Neural cell (in vitro differentiated cells): ENCODE results near the gene RAB6A. TPM values are rescaled to one million over a fixed set of nuclear protein-coding genes. Genes with fewer than 3 reads are reported as not detected.

Experiments
- H2AFZ ChIP-seq: fragments of 200-600, 300-800 bp; sonication (generic), shearing (Covaris generic); 2 replicates; pipeline ENCODE4 v1.6.0; 2014; ENCODE audit warnings: low read depth, mild to moderate bottlenecking, antibody characterized with exemption, low read length, moderate library complexity
- H3F3A ChIP-seq: fragments of 200-600 bp; shearing (Covaris generic); 2 replicates; pipeline ENCODE4 v1.6.1; 2016; ENCODE audit warnings: mild to moderate bottlenecking, moderate library complexity, mixed read lengths, antibody characterized with exemption, low read length; ENCODE audit not compliant: insufficient read depth, poor library complexity, severe bottlenecking
- H3K27ac ChIP-seq: fragments of 200-600, 300-800 bp; sonication (generic), shearing (Covaris generic); 2 replicates; pipeline ENCODE4 v1.5.1; 2014; ENCODE audit warnings: mild to moderate bottlenecking, low read length, moderate library complexity
- H3K27me3 ChIP-seq: fragments of 300-800, 200-600 bp; sonication (generic), shearing (Covaris generic); 2 replicates; pipeline ENCODE4 v1.6.0; 2014; ENCODE audit warnings: mild to moderate bottlenecking, low read depth, low read length, moderate library complexity; ENCODE audit not compliant: insufficient read depth
- H3K36me3 ChIP-seq: fragments of 300-800, 200-600 bp; sonication (generic), shearing (Covaris generic); 2 replicates; pipeline ENCODE4 v1.5.1; 2014; ENCODE audit warnings: mild to moderate bottlenecking, antibody characterized with exemption, low read length, moderate library complexity; ENCODE audit not compliant: insufficient read depth
- H3K4me2 ChIP-seq: fragments of 300-800, 200-600 bp; sonication (generic), shearing (Covaris generic); 2 replicates; pipeline ENCODE4 v1.6.0; 2014; ENCODE audit warnings: mild to moderate bottlenecking, low read length
- H3K4me3 ChIP-seq: fragments of 300-800, 200-600 bp; sonication (generic), shearing (Covaris generic); 2 replicates; pipeline ENCODE4 v1.5.1; 2014; ENCODE audit warnings: mild to moderate bottlenecking, low read length, moderate library complexity
- H3K79me2 ChIP-seq: fragments of 200-600 bp; shearing (Covaris generic); replicated peaks from 2 replicates; pipeline ENCODE4 v1.6.0; 2014; ENCODE audit warnings: mild to moderate bottlenecking, low read length, moderate library complexity; ENCODE audit not compliant: insufficient read depth
- H3K9ac ChIP-seq: fragments of 300-800, 200-600 bp; sonication (generic), shearing (Covaris generic); 2 replicates; pipeline ENCODE4 v1.6.1; 2016; ENCODE audit warnings: mild to moderate bottlenecking, low read length, mixed read lengths
- H3K9me2 ChIP-seq: fragments of 200-600 bp; shearing (Covaris generic); 2 replicates; pipeline ENCODE4 v1.6.1; 2016; ENCODE audit warnings: mild to moderate bottlenecking, low read length, mixed read lengths; ENCODE audit not compliant: insufficient read depth
- H3K9me3 ChIP-seq: fragments of 200-600, 300-800 bp; sonication (generic), shearing (Covaris generic); 2 replicates; pipeline ENCODE4 v1.6.1; 2016; ENCODE audit warnings: mild to moderate bottlenecking, mixed run types, low read length, moderate library complexity, mixed read lengths
- H4K20me1 ChIP-seq: fragments of 200-600 bp; shearing (Covaris generic); 2 replicates; pipeline ENCODE4 v1.6.1; 2016; ENCODE audit warnings: mild to moderate bottlenecking, mixed run types; ENCODE audit not compliant: insufficient read depth
- EP300 ChIP-seq: fragments of 450-650 bp; conservative IDR thresholded peaks from 2 replicates; pipeline ENCODE4 v1.6.1; 2014; ENCODE audit warnings: antibody characterized with exemption, mild to moderate bottlenecking, moderate library complexity; ENCODE audit not compliant: poor library complexity, severe bottlenecking
- EZH2 ChIP-seq: fragments of 200-600, 300-800 bp; shearing (Covaris generic), sonication (generic); IDR thresholded peaks from 2 replicates; pipeline ENCODE4 v1.6.1; 2014; ENCODE audit warnings: antibody characterized with exemption, low read length, borderline replicate concordance, mild to moderate bottlenecking; ENCODE audit not compliant: insufficient read depth, poor library complexity, severe bottlenecking
- MXI1 ChIP-seq: fragments of 450-650 bp; conservative IDR thresholded peaks from 2 replicates; pipeline ENCODE4 v1.6.1; 2014; ENCODE audit warnings: antibody characterized with exemption, mild to moderate bottlenecking; ENCODE audit not compliant: poor library complexity, severe bottlenecking
- POLR2AphosphoS5 ChIP-seq: IDR thresholded peaks from 2 replicates; pipeline ENCODE4 v1.6.1; 2012
- RAD21 ChIP-seq: fragments of 450-650 bp; conservative IDR thresholded peaks from 2 replicates; pipeline ENCODE4 v1.6.1; 2014; ENCODE audit warnings: antibody characterized with exemption, mild to moderate bottlenecking, moderate library complexity
- REST ChIP-seq: IDR thresholded peaks from 2 replicates; pipeline ENCODE4 v1.6.1; 2012; ENCODE audit warnings: borderline replicate concordance
- SMC3 ChIP-seq: fragments of 450-650 bp; conservative IDR thresholded peaks from 2 replicates; pipeline ENCODE4 v1.6.1; 2014; ENCODE audit warnings: antibody characterized with exemption, mild to moderate bottlenecking, moderate library complexity; ENCODE audit not compliant: poor library complexity
- TAF1 ChIP-seq: IDR thresholded peaks from 2 replicates; pipeline ENCODE4 v1.6.1; 2012; ENCODE audit warnings: low read depth
- polyA plus RNA-seq: library from polyadenylated mRNA; depleted of rRNA; stranded (reverse); fragments of >200 nt; gene quantifications from 2 replicates; pipeline ENCODE4 v1.2.3, GENCODE V29; 2014
- TF ChIP-seq, protein P1 (sequence below): fragments of 450-650 bp; IDR thresholded peaks from 2 replicates; pipeline ENCODE4 v1.5.1; 2014; ENCODE audit warnings: antibody characterized with exemption, mild to moderate bottlenecking, moderate library complexity; ENCODE audit not compliant: poor library complexity, severe bottlenecking

RAB6A gene
- polyA plus RNA-seq, 1 donor from 2014 or later = 155 TPM

GRCh38 chr11:73753938-73754337 lies 6.9 kb downstream of the RAB6A start:
- Histone ChIP-seq H3K79me2 (peaks cover 95% of the 10 kb centered on the region), H4K20me1 (peaks cover 41% of the 10 kb centered on the region)

GRCh38 chr11:73752903-73753302 lies 8.0 kb downstream of the RAB6A start:
- Histone ChIP-seq H2AFZ (no peak overlapping the region), H3K4me3 (no peak overlapping the region), H3K4me2 (no peak overlapping the region)
- TF ChIP-seq REST (no peak), TAF1 (no peak), SMC3 (no peak), EP300 (no peak), RAD21 (no peak), MXI1 (no peak), POLR2AphosphoS5 (no peak)
- TF ChIP-seq, protein P1, sequence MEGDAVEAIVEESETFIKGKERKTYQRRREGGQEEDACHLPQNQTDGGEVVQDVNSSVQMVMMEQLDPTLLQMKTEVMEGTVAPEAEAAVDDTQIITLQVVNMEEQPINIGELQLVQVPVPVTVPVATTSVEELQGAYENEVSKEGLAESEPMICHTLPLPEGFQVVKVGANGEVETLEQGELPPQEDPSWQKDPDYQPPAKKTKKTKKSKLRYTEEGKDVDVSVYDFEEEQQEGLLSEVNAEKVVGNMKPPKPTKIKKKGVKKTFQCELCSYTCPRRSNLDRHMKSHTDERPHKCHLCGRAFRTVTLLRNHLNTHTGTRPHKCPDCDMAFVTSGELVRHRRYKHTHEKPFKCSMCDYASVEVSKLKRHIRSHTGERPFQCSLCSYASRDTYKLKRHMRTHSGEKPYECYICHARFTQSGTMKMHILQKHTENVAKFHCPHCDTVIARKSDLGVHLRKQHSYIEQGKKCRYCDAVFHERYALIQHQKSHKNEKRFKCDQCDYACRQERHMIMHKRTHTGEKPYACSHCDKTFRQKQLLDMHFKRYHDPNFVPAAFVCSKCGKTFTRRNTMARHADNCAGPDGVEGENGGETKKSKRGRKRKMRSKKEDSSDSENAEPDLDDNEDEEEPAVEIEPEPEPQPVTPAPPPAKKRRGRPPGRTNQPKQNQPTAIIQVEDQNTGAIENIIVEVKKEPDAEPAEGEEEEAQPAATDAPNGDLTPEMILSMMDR = no peak

More at GRCh38 chr11:73753938-73754337, 6.9 kb downstream of the RAB6A start:
- TF ChIP-seq, protein P1 = no peak
- TF ChIP-seq SMC3 (no peak), POLR2AphosphoS5 (no peak), TAF1 (no peak), EP300 (no peak), MXI1 (no peak), EZH2 (no peak), RAD21 (no peak), REST (no peak)
- H3K36me3 ChIP-seq = no peaks in the 10 kb centered on the region
- no peak overlapping the region for H3K9ac ChIP-seq
- no peaks in the 10 kb centered on the region for H3F3A ChIP-seq
- H2AFZ ChIP-seq = no peak overlapping the region
- no peaks in the 10 kb centered on the region for H3K9me2 ChIP-seq
- H3K27me3 ChIP-seq = no peaks in the 10 kb centered on the region
- no peaks in the 10 kb centered on the region for H3K9me3 ChIP-seq
- H3K4me3 ChIP-seq = no peak overlapping the region
- no peak overlapping the region for H3K4me2 ChIP-seq
- H3K27ac ChIP-seq = no peak overlapping the region

More at GRCh38 chr11:73752903-73753302, 8.0 kb downstream of the RAB6A start:
- Histone ChIP-seq H3F3A (no peaks in the 10 kb centered on the region), H3K27me3 (no peaks in the 10 kb centered on the region), H3K27ac (no peak overlapping the region), H3K9me3 (no peaks in the 10 kb centered on the region), H4K20me1 (peaks cover 41% of the 10 kb centered on the region), H3K79me2 (peaks cover 95% of the 10 kb centered on the region), H3K36me3 (no peaks in the 10 kb centered on the region), H3K9ac (no peak overlapping the region), H3K9me2 (no peaks in the 10 kb centered on the region)
